ENCODE results near the gene MAZ. TPM values are rescaled to one million over a fixed set of nuclear protein-coding genes. Genes with fewer than 3 reads are reported as not detected.
"Not testable (repeated sequence)": the region's sequence is repeated elsewhere in the genome, so short reads cannot be mapped to it uniquely, and the experiment has no call there.

Gene MAZ
- total RNA-seq, 1 donor from 2014 or later = 125 TPM

DNA sequence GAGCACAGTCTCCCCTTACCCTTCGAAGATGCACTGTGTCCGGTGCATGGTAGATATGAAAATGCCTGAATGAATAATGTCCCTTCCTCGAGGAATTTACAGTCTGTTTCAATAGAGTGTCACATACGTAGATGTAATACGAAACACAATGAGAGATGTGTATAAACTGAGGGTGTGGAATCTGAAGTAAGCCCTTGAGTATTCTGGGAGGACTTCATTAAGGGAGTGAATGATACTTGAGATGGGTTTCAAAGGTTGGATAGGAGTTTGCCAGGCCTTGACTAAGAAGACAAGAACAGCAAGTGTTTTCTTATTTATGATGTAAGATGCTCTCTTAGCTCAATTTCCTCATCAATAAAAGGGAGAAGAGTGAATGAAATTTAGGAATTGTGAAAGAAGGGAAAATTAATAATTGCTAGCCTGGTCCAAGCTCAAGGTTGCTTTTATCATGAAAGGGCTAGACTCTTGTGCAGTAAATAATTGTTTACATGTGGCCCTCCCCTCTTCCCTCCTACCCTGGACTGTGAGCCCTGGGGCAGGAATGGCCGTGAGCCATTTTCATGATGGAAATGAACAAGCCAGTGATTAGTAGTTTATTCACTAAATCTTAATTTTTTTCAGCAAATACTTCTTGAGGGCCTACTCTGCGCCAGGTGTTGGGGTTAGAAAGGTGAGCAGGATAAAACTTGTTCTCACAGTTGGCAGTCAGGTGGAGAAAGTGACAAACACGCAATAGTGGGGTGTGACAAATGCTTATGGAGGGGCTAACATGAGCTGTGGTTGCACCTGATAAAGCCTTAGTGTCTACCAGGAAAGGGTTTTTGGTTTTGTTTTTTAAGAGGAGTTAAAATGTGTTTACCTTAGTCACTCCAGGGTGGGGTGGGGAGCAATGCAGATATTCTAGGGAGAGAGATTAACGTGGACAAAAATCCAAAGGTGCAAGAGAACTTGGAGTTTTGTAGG, 14.2 kb upstream of the MAZ start:
- H3K4me3 ChIP-seq (ENCODE audit: low read depth, low read length) = no peak overlapping the region
- peaks cover 2% of the 10 kb centered on the region for H3K36me3 ChIP-seq (ENCODE audit: control insufficient read depth, insufficient read depth, low read length)

DNA sequence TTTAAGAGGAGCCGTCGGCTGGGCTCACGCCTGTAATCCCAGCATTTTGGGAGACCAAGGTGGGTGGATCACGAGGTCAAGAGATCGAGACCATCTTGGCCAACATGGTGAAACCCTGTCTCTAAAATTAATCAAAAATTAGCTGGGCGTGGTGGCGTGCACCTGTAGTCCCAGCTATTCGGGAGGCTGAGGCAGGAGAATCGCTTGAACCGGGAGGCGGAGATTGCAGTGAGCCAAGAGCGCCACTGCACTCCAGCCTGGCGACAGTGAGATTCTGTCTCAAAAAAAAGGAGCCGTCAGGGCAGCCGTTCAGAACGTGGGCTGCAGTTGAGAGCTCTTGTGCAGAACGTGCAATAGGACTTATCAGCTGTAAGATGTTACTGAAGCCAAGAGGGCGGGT, 13.2 kb upstream of the MAZ start:
- not testable (repeated sequence) for H3K36me3 ChIP-seq (ENCODE audit: control insufficient read depth, insufficient read depth, low read length); H3K27me3 ChIP-seq (ENCODE audit: control insufficient read depth, insufficient read depth, low read length); H3K4me3 ChIP-seq (ENCODE audit: low read depth, low read length); DNase-seq (ENCODE audit: low read depth); FAIRE-seq

More for the DNA sequence above, 14.2 kb upstream of the MAZ start:
- FAIRE-seq (no peak), DNase-seq (ENCODE audit: low read depth) (no peak)
- no peak for TF ChIP-seq CTCF (IDR thresholded peaks at IDR 0.05; ENCODE audit: insufficient read depth, low read length, severe bottlenecking)
- no peaks in the 10 kb centered on the region for H3K27me3 ChIP-seq (ENCODE audit: control insufficient read depth, insufficient read depth, low read length)

- DNase-seq (ENCODE audit: low read depth) (no peak), FAIRE-seq (no peak)
- H3K36me3 ChIP-seq (ENCODE audit: control insufficient read depth, insufficient read depth, low read length) = peaks cover 15% of the 10 kb centered on the region
- TF ChIP-seq CTCF (IDR thresholded peaks at IDR 0.05; ENCODE audit: insufficient read depth, low read length, severe bottlenecking) = no peak
- no peak overlapping the region for H3K4me3 ChIP-seq (ENCODE audit: low read depth, low read length)
- no peaks in the 10 kb centered on the region for H3K27me3 ChIP-seq (ENCODE audit: control insufficient read depth, insufficient read depth, low read length)
Measured at GRCh38 chr16:29794231-29794710, 12.1 kb upstream of the MAZ start.

DNA sequence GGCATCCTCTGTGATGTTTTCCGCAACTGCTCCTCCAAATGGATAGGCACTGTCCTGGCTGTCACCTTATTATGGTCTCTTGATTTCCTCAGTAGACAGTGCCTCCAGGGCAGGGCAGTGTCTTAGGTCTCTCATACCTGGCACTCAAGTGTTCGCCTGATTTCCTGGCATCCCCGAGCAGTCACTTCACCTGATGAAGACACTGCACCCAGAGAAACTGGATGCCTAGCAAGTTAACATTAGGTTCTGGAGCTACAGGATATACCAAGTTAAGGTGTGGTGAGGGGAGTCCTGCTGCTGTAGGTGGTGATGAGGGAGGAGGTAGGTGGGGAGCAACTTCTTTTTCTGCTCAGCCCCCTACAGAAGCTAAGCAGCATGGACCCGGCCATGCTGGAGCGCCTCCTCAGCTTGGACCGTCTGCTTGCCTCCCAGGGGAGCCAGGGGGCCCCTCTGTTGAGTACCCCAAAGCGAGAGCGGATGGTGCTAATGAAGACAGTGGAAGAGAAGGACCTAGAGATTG, 3.9 kb upstream of the MAZ start:
- DNase-seq (ENCODE audit: low read depth) = no peak
- Histone ChIP-seq H3K36me3 (ENCODE audit: control insufficient read depth, insufficient read depth, low read length) (peaks cover 16% of the 10 kb centered on the region), H3K27me3 (ENCODE audit: control insufficient read depth, insufficient read depth, low read length) (no peaks in the 10 kb centered on the region), H3K4me3 (ENCODE audit: low read depth, low read length) (no peak overlapping the region)
- no peak for TF ChIP-seq CTCF (IDR thresholded peaks at IDR 0.05; ENCODE audit: insufficient read depth, low read length, severe bottlenecking)
- FAIRE-seq = no peak

- H3K36me3 ChIP-seq (ENCODE audit: control insufficient read depth, insufficient read depth, low read length) = peaks cover 12% of the 10 kb centered on the region
- TF ChIP-seq CTCF (IDR thresholded peaks at IDR 0.05; ENCODE audit: insufficient read depth, low read length, severe bottlenecking) = no peak
- DNase-seq (ENCODE audit: low read depth) = no peak
- H3K4me3 ChIP-seq (ENCODE audit: low read depth, low read length) = no peak overlapping the region
- FAIRE-seq = no peak
- no peaks in the 10 kb centered on the region for H3K27me3 ChIP-seq (ENCODE audit: control insufficient read depth, insufficient read depth, low read length)
Measured at GRCh38 chr16:29804020-29804419, 2.3 kb upstream of the MAZ start.

- TF ChIP-seq CTCF (IDR thresholded peaks at IDR 0.05; ENCODE audit: insufficient read depth, low read length, severe bottlenecking) = no peak
- Histone ChIP-seq H3K36me3 (ENCODE audit: control insufficient read depth, insufficient read depth, low read length) (peaks cover 11% of the 10 kb centered on the region), H3K4me3 (ENCODE audit: low read depth, low read length) (peak overlapping the region; percentile 64), H3K27me3 (ENCODE audit: control insufficient read depth, insufficient read depth, low read length) (no peaks in the 10 kb centered on the region)
- no peak for DNase-seq (ENCODE audit: low read depth)
- FAIRE-seq = no peak
Measured at GRCh38 chr16:29804455-29805231, 1.7 kb upstream of the MAZ start.
